ENCODE results near the gene PTBP2.

DNA sequence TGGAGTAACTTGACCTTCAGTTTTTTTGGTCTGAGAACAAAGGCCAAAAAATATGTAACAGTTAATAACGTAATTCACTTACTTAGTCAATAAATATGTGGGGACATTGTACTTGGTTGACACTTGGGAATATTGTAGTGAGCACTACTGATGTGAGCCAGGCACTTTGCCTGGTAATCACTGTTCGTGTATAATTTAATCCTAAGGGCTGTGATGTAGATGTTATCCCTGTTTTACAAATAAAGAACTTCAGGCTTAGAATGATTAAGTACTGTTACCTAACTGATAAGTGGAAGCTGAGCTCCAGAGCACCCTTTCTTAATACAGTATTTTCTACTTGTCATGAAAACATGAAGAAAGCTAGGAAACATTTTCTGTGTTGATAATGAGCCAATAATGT lies 28.0 kb downstream of the PTBP2 start:
- no peak for TF ChIP-seq CTCF (IDR thresholded peaks at IDR 0.05)
- no peak for TF ChIP-seq POLR2AphosphoS5 (IDR thresholded peaks at IDR 0.05)
- TF ChIP-seq POLR2A (IDR thresholded peaks at IDR 0.05): no peak
